Endodermal cell (in vitro differentiated cells): ENCODE data around the gene CEP95. TPM values are rescaled to one million over a fixed set of nuclear protein-coding genes. Genes with fewer than 3 reads are reported as not detected.

Source experiments
- DNase-seq: peaks from one replicate; pipeline ENCODE4 v3.0.0-alpha.2; 2017
- H3K27ac ChIP-seq: 2 replicates; pipeline ENCODE4 v1.5.1; 2013; ENCODE audit warnings: mild to moderate bottlenecking, low read depth, low read length, moderate library complexity
- H3K27me3 ChIP-seq: 2 replicates; pipeline ENCODE4 v1.6.1; 2013; ENCODE audit warnings: mild to moderate bottlenecking, low read length, moderate library complexity; ENCODE audit not compliant: insufficient read depth, control insufficient read depth, poor library complexity, severe bottlenecking
- H3K36me3 ChIP-seq: 2 replicates; pipeline ENCODE4 v1.7.0; 2013; ENCODE audit warnings: mild to moderate bottlenecking, low read length, moderate library complexity; ENCODE audit not compliant: control insufficient read depth, insufficient read depth
- H3K4me1 ChIP-seq: one replicate; pipeline ENCODE4 v1.7.0; 2013; ENCODE audit warnings: low read length; ENCODE audit not compliant: control insufficient read depth, insufficient read depth
- H3K4me3 ChIP-seq: 2 replicates; pipeline ENCODE4 v1.5.1; 2013; ENCODE audit warnings: mild to moderate bottlenecking, low read length, moderate library complexity
- H3K9ac ChIP-seq: 2 replicates; pipeline ENCODE4 v1.6.1; 2013; ENCODE audit warnings: mild to moderate bottlenecking, low read length, moderate library complexity; ENCODE audit not compliant: poor library complexity, severe bottlenecking; ENCODE audit errors: extremely low read depth
- H3K9me3 ChIP-seq: 2 replicates; pipeline ENCODE4 v1.6.1; 2013; ENCODE audit warnings: mild to moderate bottlenecking, low read length, moderate library complexity; ENCODE audit not compliant: control insufficient read depth
- H3K27ac Mint-ChIP-seq: 2 replicates; pipeline ENCODE4 v1.8.0; 2020; ENCODE audit warnings: mixed read lengths
- H3K27me3 Mint-ChIP-seq: 2 replicates; pipeline ENCODE4 v1.8.0; 2021; ENCODE audit warnings: mild to moderate bottlenecking, mixed read lengths; ENCODE audit not compliant: insufficient read depth
- H3K36me3 Mint-ChIP-seq: 2 replicates; pipeline ENCODE4 v1.8.0; 2020; ENCODE audit warnings: low read depth, mixed read lengths
- H3K4me1 Mint-ChIP-seq: 2 replicates; pipeline ENCODE4 v1.8.0; 2020; ENCODE audit warnings: mixed read lengths
- H3K4me3 Mint-ChIP-seq: 2 replicates; pipeline ENCODE4 v1.8.0; 2020; ENCODE audit warnings: mild to moderate bottlenecking, moderate library complexity, mixed read lengths
- H3K9me3 Mint-ChIP-seq: 2 replicates; pipeline ENCODE4 v1.8.0; 2020; ENCODE audit warnings: mild to moderate bottlenecking, mixed read lengths
- CTCF ChIP-seq: fragments of 200-600 bp; sonication (generic); conservative IDR thresholded peaks from 2 replicates; pipeline ENCODE4 v1.5.0; 2021; ENCODE audit warnings: antibody characterized with exemption, mild to moderate bottlenecking
- WGBS, 2 experiments: methylation state at CpG; one replicate each; pipeline versions ENCODE4 v1.1.5 to v1.1.7; 2013; ENCODE audit warnings: missing lambda C conversion rate in 2 of 2, mixed read lengths in 1 of 2; ENCODE audit not compliant: insufficient coverage in 1 of 2, insufficient read length in 1 of 2; 5-methylcytosine and 5-hydroxymethylcytosine counted together
- total RNA-seq, 2 donors: library from RNA; stranded (reverse); fragmentation: NEBNext Ultra II Directional in 1 of 2; extraction: Animal tissue kit (Norgen Biotek cat#: 25700) in 1 of 2; gene quantifications; 2 replicates in 1 of 2; 3 replicates in 1 of 2; pipeline ENCODE4 v1.2.1, GENCODE V29; 2021

Gene CEP95
- total RNA-seq, 2 donors from 2014 or later: 75.5 to 93.9 TPM

- no peak overlapping the region for H3K27ac Mint-ChIP-seq
- TF ChIP-seq CTCF: no peak
- H3K4me3 ChIP-seq: no peak overlapping the region
- no peak overlapping the region for H3K4me3 Mint-ChIP-seq
- peaks cover 81% of the 10 kb centered on the region for H3K36me3 ChIP-seq
- H3K27ac ChIP-seq: no peak overlapping the region
- H3K27me3 ChIP-seq: no peaks in the 10 kb centered on the region
- no peak overlapping the region for H3K9ac ChIP-seq
- no peak for DNase-seq
- H3K27me3 Mint-ChIP-seq: no peaks in the 10 kb centered on the region
- peaks cover 43% of the 10 kb centered on the region for H3K36me3 Mint-ChIP-seq
- H3K4me1 Mint-ChIP-seq: no peaks in the 10 kb centered on the region
- no peaks in the 10 kb centered on the region for H3K9me3 ChIP-seq
- no peaks in the 10 kb centered on the region for H3K4me1 ChIP-seq
- WGBS, 2 experiments: 94 to 100% methylated on average over 1 to 4 of the region's 5 CpGs
- no peaks in the 10 kb centered on the region for H3K9me3 Mint-ChIP-seq
Measured at GRCh38 chr17:64540118-64540776, 33.5 kb downstream of the CEP95 start.

GRCh38 chr17:64544742-64545141 is 38.0 kb downstream of the CEP95 start:
- no peak for TF ChIP-seq CTCF
- Mint-ChIP-seq H3K4me3 (no peak overlapping the region), H3K27ac (no peak overlapping the region), H3K27me3 (no peaks in the 10 kb centered on the region), H3K4me1 (peaks cover 11% of the 10 kb centered on the region), H3K36me3 (peaks cover 26% of the 10 kb centered on the region), H3K9me3 (no peaks in the 10 kb centered on the region)
- no peaks in the 10 kb centered on the region for H3K9me3 ChIP-seq
- no peak overlapping the region for H3K27ac ChIP-seq
- no peaks in the 10 kb centered on the region for H3K27me3 ChIP-seq
- no peak overlapping the region for H3K9ac ChIP-seq
- no peak for DNase-seq
- no peaks in the 10 kb centered on the region for H3K4me1 ChIP-seq
- no peak overlapping the region for H3K4me3 ChIP-seq
- WGBS, 2 experiments: no CpG with 5 or more reads among the region's 2 CpGs
- H3K36me3 ChIP-seq: peaks cover 44% of the 10 kb centered on the region

GRCh38 chr17:64546716-64547115 is 39.9 kb downstream of the CEP95 start:
- no peaks in the 10 kb centered on the region for H3K9me3 Mint-ChIP-seq
- H3K27me3 Mint-ChIP-seq: no peaks in the 10 kb centered on the region
- H3K9me3 ChIP-seq: no peaks in the 10 kb centered on the region
- peaks cover 29% of the 10 kb centered on the region for H3K36me3 Mint-ChIP-seq
- DNase-seq: no peak
- H3K4me3 ChIP-seq: no peak overlapping the region
- H3K27me3 ChIP-seq: no peaks in the 10 kb centered on the region
- peaks cover 11% of the 10 kb centered on the region for H3K4me1 Mint-ChIP-seq
- H3K36me3 ChIP-seq: peaks cover 46% of the 10 kb centered on the region
- H3K4me1 ChIP-seq: no peaks in the 10 kb centered on the region
- WGBS, 2 experiments: 97 to 100% methylated on average over 3 to 7 of the region's 7 CpGs
- no peak overlapping the region for H3K27ac ChIP-seq
- H3K4me3 Mint-ChIP-seq: no peak overlapping the region
- H3K9ac ChIP-seq: no peak overlapping the region
- H3K27ac Mint-ChIP-seq: peak overlapping the region; percentile 83
- no peak for TF ChIP-seq CTCF
